Astrocyte of the spinal cord (primary cell): Measurements from ENCODE around the gene GIGYF1.

Experiments used
- DNase-seq: peaks from one replicate; pipeline ENCODE4 v3.0.0; 2011; ENCODE audit warnings: low read depth, low spot score
- H3K4me3 ChIP-seq: 2 replicates; pipeline ENCODE4 v1.5.1; 2011; ENCODE audit warnings: low read depth, mild to moderate bottlenecking, low read length, moderate library complexity
- in situ Hi-C: cut with HindIII; loops from 2 replicates; pipeline ENCODE4 v1.10.0; 2017; ENCODE audit warnings: low sequenced_read_pairs
- TF ChIP-seq, protein P1 (sequence below): IDR thresholded peaks from 2 replicates; pipeline ENCODE4 v1.5.1; 2012; ENCODE audit warnings: low read depth, mild to moderate bottlenecking, low read length, inconsistent platforms

Gene GIGYF1

DNA sequence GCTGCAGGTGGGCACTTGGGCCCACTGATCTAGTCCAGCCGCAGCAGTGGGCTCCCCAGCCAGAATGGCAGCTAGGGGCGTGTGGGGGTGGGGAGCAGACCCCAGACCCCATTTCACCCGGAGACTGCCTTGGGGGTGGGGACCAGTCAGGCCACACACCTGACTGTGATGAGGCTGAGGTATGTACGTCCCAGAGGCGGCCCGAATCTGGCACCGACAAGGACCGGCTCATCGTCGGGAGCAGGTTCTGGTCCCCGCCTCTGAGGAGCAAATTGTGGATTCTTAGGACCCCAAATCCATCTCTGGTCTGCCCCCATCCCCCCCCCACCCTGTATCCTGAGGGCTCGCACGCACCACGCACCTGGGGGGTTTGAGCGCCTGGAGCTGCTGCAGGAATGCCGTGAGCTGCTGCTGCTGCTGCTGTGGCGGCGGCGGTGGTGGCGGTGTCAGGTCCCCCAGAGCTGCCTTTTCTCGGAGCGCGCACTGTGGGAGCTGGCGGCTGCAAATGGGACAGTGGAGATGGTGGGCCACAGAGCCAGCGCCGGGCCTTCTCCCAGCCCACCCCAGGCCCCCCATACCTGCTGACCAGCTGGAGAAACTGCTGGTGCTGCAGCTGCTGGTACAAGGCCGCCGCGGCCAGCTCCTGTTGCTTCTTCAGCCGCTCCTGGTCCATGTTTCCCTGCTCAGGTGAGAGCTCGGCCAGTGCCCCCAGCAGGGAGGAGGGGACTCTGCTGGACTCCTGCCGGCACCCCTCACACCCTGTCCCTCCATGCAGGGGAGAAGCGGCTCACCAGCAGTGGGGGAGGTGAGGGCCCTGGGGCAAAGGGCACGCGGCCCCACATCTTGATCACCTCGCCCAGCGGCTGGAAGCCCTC, 10.2 kb downstream of the GIGYF1 start:
- H3K4me3 ChIP-seq = no peak overlapping the region
- DNase-seq = no peak
- in situ Hi-C loops = no loop called here
- TF ChIP-seq, protein P1, sequence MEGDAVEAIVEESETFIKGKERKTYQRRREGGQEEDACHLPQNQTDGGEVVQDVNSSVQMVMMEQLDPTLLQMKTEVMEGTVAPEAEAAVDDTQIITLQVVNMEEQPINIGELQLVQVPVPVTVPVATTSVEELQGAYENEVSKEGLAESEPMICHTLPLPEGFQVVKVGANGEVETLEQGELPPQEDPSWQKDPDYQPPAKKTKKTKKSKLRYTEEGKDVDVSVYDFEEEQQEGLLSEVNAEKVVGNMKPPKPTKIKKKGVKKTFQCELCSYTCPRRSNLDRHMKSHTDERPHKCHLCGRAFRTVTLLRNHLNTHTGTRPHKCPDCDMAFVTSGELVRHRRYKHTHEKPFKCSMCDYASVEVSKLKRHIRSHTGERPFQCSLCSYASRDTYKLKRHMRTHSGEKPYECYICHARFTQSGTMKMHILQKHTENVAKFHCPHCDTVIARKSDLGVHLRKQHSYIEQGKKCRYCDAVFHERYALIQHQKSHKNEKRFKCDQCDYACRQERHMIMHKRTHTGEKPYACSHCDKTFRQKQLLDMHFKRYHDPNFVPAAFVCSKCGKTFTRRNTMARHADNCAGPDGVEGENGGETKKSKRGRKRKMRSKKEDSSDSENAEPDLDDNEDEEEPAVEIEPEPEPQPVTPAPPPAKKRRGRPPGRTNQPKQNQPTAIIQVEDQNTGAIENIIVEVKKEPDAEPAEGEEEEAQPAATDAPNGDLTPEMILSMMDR = no peak

DNA sequence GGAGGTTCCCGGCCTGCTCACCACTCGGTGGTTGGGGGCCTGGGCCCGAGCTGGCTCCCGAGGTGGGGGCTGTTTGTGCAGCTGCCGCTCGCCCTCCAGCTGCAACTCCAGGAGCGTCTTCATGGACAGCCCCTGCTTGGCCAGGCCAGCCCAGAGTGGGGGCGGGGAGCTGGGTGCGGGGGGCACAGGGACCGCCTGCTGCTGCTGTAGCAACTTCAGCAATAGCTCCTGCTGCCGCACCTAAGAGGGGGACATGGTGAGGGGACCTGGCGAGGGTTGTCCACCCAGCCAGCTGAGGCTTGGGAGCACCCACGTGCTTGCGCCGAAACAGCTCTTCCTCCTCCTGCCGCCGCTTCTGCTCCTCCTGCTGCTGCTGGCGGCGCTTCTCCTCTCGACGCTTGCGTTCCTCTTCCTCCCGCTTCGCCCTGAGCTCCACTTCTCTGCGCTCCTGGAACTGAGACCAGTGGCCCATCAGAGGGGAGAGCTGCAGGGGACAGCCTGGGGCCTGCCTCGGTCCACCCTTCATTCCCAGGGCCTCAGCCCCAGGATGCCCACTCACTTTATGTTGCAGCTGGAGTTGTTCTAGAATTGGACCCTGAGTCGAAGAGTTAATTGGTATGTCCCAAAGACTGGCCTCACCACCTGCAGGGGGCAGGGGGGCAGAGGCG, 10.9 kb downstream of the GIGYF1 start:
- DNase-seq = no peak
- in situ Hi-C loops = no loop called here
- TF ChIP-seq, protein P1 = peak; percentile 19
- no peak overlapping the region for H3K4me3 ChIP-seq

DNA sequence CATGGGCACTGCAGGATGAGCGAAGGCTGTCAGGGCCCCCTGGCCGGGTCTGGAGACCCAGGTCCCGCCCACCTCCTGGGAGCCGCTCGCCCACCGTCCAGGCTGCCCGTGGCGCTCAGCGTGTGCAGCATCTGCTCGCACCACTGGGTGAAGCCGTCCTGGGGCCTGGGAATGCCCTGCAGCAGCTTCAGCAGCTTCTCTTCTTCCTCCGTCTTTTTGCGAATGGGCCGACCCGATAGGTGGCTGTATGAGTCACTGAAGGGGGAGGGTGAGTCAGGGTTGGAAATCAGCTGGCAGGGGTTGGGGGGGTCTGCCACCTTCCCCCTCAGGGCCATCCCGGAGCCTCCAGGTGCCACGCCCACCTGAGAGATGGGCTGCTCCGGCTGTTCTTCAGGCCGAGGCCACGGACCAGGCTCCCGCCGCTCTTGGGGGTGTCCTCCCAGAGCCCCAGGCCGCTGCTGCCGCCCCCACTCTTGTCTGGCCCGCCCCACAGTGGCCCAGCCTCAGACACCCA, 11.8 kb downstream of the GIGYF1 start:
- H3K4me3 ChIP-seq = no peak overlapping the region
- in situ Hi-C loops = no loop called here
- peak; percentile 53 for DNase-seq
- TF ChIP-seq, protein P1 = no peak

DNA sequence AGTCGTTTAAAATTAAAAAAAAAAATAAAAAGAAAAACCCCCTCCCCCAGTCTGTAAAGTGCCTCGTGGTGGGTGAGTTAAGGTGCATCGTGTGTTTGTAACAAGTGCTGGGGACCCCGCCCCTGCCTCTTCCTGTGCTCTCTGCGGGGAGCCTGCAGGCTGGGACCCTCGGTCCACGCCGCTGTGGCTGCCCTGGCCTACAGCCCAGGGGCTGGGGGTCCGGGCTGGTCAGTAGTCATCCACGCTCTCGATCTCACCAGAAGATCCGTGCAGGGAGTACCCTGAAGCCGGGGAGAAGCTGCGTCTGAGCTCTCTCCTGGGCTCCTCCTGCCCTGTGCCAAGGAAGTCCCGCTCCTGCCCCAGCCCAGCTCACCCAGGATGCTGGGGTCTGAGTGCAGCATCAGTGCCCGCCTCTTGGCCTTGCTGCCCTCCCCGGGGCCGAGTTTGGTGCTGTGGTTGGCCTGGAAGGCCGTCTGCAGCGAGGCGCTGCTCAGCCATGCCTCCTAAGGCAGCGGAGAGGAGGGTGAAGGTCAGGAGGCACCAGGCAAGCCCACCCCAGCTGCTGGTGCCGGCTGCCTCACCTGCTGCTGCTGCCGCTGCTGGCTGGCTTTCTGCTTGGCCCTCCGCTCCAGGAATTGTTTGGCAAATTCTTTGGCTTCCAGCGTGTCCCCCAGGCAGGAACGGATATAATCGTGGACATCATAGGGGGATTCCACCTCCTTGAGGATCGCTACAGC, 12.4 kb downstream of the GIGYF1 start:
- in situ Hi-C loops = no loop called here
- no peak overlapping the region for H3K4me3 ChIP-seq
- DNase-seq = no peak
- TF ChIP-seq, protein P1 = no peak

DNA sequence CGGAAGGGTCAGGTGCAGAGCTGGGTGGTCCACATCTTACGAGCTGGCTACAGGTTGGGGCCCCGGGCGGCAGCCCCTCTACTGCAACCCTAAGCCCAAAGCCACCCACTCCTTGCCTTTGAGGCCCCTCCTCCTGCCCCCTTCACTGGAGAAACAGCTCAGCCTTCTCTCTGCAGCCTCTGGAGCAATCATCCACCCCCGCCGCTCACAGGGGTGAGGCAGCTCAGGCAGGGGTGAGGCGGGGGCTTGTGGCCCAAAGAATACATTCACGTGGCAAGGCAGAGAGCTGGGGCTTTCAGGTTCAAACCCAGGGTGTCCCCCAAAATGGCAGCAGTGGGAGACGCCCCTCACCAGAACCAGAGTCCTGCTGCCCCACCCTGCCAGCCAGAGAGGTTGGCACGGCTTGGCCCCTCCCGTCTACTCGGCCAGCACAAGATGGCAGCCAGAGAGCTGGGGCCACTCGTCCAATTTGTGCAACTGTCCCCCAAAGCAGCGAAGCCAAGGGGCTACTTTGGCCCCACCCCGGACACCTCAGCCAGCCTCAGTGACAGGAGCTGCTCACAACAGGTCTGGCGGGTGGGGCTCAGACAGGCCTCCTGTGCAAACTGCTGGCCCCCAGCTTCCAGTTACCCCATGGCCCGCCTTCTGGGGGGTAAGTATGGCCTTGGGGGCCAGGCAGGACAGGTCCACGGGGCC, 13.3 kb downstream of the GIGYF1 start:
- in situ Hi-C loops = no loop called here
- no peak for DNase-seq

More for the DNA sequence above, 13.3 kb downstream of the GIGYF1 start:
- no peak overlapping the region for H3K4me3 ChIP-seq
- TF ChIP-seq, protein P1 = no peak
